Measurements from ENCODE around the gene ST3GAL4. TPM values are rescaled to one million over a fixed set of nuclear protein-coding genes. Genes with fewer than 3 reads are reported as not detected.

Gene ST3GAL4
- total and polyA plus RNA-seq, 9 of the 15 experiments (the other 6 are each of a cell fraction or from before 2014, with no cell fraction given), result 0.27 to 22.9 (median 10.5) TPM

GRCh38 chr11:126355324-126355925 lies at the start of gene ST3GAL4 (continued):
- TF ChIP-seq ELK1 (CRISPR knock-in tag; IDR thresholded peaks at IDR 0.05) (no peak), SETDB1 (IDR thresholded peaks at IDR 0.05; ENCODE audit: low read length) (no peak), TRIM24 (IDR thresholded peaks at IDR 0.05) (no peak), POLR2G (IDR thresholded peaks at IDR 0.05; ENCODE audit: low read depth, low read length) (peak; percentile 82), ESRRB (CRISPR knock-in tag; IDR thresholded peaks at IDR 0.05; ENCODE audit: borderline replicate concordance) (no peak), HMGXB4 (CRISPR knock-in tag; IDR thresholded peaks at IDR 0.05) (no peak), ZNF76 (CRISPR knock-in tag; IDR thresholded peaks at IDR 0.05; ENCODE audit: borderline replicate concordance) (no peak), POLR2AphosphoS5 (IDR thresholded peaks at IDR 0.05; ENCODE audit: control insufficient read depth, insufficient read depth, low read depth, low read length) (peak; percentile 55; the same call in 1 of the 2 replicates), SREBF1 (IDR thresholded peaks at IDR 0.05; ENCODE audit: borderline replicate concordance, low read depth, low read length) (no peak), ARID4B (CRISPR knock-in tag; IDR thresholded peaks at IDR 0.05) (no peak), ZNF175 (CRISPR knock-in tag; IDR thresholded peaks at IDR 0.05; ENCODE audit: low read depth) (no peak), EP300 (IDR thresholded peaks at IDR 0.05; ENCODE audit: low read length) (no peak), BHLHE40 (IDR thresholded peaks at IDR 0.05; ENCODE audit: low read length) (no peak), SMC3 (conservative IDR thresholded peaks at IDR 0.05; ENCODE audit: insufficient read depth, low read depth, low read length) (no peak), HMG20B (CRISPR knock-in tag; IDR thresholded peaks at IDR 0.05) (no peak), EGR1 (conservative IDR thresholded peaks at IDR 0.05) (no peak; the same call in 1 of the 2 replicates), E2F6 (IDR thresholded peaks at IDR 0.05; ENCODE audit: borderline replicate concordance in 1 of 2, extremely low read depth in 1 of 2, insufficient read depth in 1 of 2, insufficient read length in 1 of 2, low read depth in 1 of 2, low read length in 1 of 2, poor library complexity in 1 of 2, severe bottlenecking in 1 of 2) (peak in 1 of 2 experiments; percentile 46), ZBTB17 (CRISPR knock-in tag; IDR thresholded peaks at IDR 0.05) (no peak), SMAD4 (CRISPR knock-in tag; conservative IDR thresholded peaks at IDR 0.05) (0 out of 2 replicates have a peak, but pooled peaks have one; percentile 7), FIP1L1 (IDR thresholded peaks at IDR 0.05; ENCODE audit: low read depth, low read length, poor library complexity, severe bottlenecking) (no peak)

Data from K562 (cell line).